ENCODE results near the gene RNASE11. TPM values are rescaled to one million over a fixed set of nuclear protein-coding genes. Genes with fewer than 3 reads are reported as not detected.

RNASE11 gene
- total and polyA plus RNA-seq, 11 donors = not detected

DNA sequence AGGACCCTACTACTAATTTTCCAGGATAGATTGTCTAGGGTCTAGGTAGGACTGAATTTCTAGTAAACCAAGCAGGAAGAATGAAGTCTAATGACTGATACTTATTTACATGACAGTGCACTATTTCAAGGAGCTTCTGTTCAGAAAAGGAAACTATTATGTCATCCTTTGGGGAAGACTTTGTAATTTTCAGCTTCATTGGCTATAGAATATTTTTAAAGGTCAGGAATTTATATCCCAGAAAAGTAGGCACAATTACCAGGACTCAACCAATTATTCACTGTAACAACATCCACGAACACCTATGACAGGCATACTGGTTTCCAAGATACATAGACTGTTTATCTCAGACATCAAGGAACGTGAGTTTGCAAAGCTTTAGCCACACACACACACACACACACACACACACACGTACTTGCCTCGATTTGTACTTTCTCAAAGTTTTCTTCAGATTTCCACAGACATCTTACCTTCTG lies 30.5 kb upstream of the RNASE11 start:
- peak overlapping the region in 1 of 12 donors; percentile 12 for H3K27ac ChIP-seq
- peaks cover 0 to 3% (median 0%) of the 10 kb centered on the region in 9 donors for H3K27me3 ChIP-seq
- H3K9me3 ChIP-seq = no peaks in the 10 kb centered on the region
- TF ChIP-seq POLR2A (IDR thresholded peaks at IDR 0.05) = no peak
- TF ChIP-seq, protein P1, sequence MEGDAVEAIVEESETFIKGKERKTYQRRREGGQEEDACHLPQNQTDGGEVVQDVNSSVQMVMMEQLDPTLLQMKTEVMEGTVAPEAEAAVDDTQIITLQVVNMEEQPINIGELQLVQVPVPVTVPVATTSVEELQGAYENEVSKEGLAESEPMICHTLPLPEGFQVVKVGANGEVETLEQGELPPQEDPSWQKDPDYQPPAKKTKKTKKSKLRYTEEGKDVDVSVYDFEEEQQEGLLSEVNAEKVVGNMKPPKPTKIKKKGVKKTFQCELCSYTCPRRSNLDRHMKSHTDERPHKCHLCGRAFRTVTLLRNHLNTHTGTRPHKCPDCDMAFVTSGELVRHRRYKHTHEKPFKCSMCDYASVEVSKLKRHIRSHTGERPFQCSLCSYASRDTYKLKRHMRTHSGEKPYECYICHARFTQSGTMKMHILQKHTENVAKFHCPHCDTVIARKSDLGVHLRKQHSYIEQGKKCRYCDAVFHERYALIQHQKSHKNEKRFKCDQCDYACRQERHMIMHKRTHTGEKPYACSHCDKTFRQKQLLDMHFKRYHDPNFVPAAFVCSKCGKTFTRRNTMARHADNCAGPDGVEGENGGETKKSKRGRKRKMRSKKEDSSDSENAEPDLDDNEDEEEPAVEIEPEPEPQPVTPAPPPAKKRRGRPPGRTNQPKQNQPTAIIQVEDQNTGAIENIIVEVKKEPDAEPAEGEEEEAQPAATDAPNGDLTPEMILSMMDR (IDR thresholded peaks at IDR 0.05) = no peak
- 60 to 69% (median 66%) methylated on average over 4 of the region's 4 CpGs for WGBS, 4 donors
- no peak overlapping the region for H3K4me3 ChIP-seq
- DNase-seq = no peak
- H3K4me1 ChIP-seq = peaks cover 0 to 43% (median 7%) of the 10 kb centered on the region in 12 donors
- H3K36me3 ChIP-seq = no peaks in the 10 kb centered on the region
- no peak for ATAC-seq
- intact Hi-C loops (cut with DNase I) = loop anchor here in 3 of 10 donors (10.0 kb wide), 3 partner anchors 236 to 476 kb away; partner anchors contain the start of gene ZNF219 (in 2 of the 3)

DNA sequence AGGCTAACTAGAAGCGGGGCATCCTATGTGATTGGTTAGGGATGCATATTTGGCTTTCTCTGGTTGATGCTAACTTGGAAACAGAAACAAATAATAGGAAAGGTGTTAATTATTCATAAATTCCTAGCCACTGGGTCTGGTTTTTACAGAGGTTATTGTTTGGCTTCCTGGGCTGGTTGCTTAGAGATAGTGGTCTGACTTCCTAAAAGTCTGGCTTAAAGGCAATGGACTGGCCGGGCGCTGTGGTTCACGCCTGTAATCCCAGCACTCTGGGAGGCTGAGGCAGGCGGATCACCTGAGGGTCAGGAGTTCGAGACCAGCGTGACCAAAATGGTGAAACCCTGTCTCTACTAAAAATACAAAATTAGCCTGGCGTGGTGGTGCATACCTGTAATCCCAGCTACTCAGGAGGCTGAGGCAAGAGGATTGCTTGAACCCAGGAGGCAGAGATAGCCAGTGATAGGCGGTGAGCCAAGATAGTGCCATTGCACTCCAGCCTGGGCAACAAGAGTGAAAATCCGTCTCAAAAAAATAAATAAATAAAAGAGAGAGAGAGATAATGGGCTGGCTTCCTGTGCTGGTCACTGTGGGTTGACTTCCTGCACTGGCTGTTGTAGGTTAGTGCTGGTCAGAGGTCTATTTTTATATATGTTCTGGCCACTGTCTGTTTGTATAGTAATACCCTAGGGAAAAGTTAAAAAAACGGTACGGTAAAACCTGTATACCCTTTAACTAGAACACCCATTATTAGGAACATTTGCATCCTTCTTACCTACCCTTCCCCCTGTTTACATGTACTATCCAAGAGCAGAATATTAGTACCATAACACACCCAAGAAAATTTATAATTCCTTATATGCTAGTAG lies 29.6 kb upstream of the RNASE11 start:
- no peak for DNase-seq
- no peak for TF ChIP-seq POLR2A (IDR thresholded peaks at IDR 0.05)
- TF ChIP-seq, protein P1 (IDR thresholded peaks at IDR 0.05) = no peak
- no peak overlapping the region for H3K4me3 ChIP-seq
- peak overlapping the region in 1 of 12 donors; percentile 12 for H3K27ac ChIP-seq
- no peaks in the 10 kb centered on the region for H3K9me3 ChIP-seq
- H3K36me3 ChIP-seq = no peaks in the 10 kb centered on the region
- intact Hi-C loops (cut with DNase I) = loop anchor here in 3 of 10 donors (10.0 kb wide), 3 partner anchors 237 to 477 kb away; partner anchors contain the start of gene ZNF219 (in 2 of the 3)
- peaks cover 0 to 44% (median 4%) of the 10 kb centered on the region in 12 donors for H3K4me1 ChIP-seq
- WGBS, 4 donors = 78 to 79% (median 78%) methylated on average over 12 of the region's 12 CpGs
- no peak for ATAC-seq
- H3K27me3 ChIP-seq = peaks cover 0 to 3% (median 0%) of the 10 kb centered on the region in 9 donors

DNA sequence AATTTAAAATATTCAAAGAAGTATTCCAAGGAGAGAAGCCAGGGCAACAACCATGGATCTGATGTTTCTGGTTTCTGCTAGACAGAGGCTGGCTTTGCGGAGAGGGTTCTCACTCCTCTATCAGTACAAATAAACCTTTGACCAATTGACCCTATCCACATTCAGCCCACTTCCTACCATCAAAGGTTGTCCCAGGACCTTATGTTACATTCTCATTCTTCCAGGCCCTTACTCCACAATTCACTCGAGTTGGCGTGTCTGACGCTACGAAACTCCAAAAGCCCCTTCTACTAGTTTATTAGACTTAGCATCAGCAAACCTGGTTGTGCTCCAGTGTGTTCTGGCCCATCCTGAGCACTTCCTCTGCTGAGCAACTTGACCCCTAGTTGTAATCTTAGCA lies 28.2 kb upstream of the RNASE11 start:
- 83 to 98% (median 94%) methylated on average over 5 of the region's 5 CpGs for WGBS, 4 donors
- H3K36me3 ChIP-seq = no peaks in the 10 kb centered on the region

More for the DNA sequence above, 28.2 kb upstream of the RNASE11 start:
- Histone ChIP-seq H3K27ac (no peak overlapping the region), H3K27me3 (peaks cover 0 to 3% (median 0%) of the 10 kb centered on the region in 9 donors), H3K4me1 (peaks cover 0 to 48% (median 4%) of the 10 kb centered on the region in 12 donors), H3K9me3 (no peaks in the 10 kb centered on the region), H3K4me3 (no peak overlapping the region)
- DNase-seq = no peak
- ATAC-seq = no peak
- TF ChIP-seq, protein P1 (IDR thresholded peaks at IDR 0.05) = no peak
- no peak for TF ChIP-seq POLR2A (IDR thresholded peaks at IDR 0.05)
- intact Hi-C loops (cut with DNase I) = loop anchor here in 3 of 10 donors (10.0 kb wide), 3 partner anchors 239 to 479 kb away; partner anchors contain the start of gene ZNF219 (in 2 of the 3)
